Sigmoid colon (tissue), 7 donors: ENCODE results near the gene MTG2. TPM values are rescaled to one million over a fixed set of nuclear protein-coding genes. Genes with fewer than 3 reads are reported as not detected.

ENCODE experiments used
- DNase-seq: peaks from one replicate; pipeline ENCODE4 v3.0.0-alpha.2; 2019
- H3K27ac ChIP-seq, 4 donors: fragments of 200-600 bp; sonication (generic); one replicate each; pipeline ENCODE4 v1.5.1; 2016 to 2019; ENCODE audit warnings: mild to moderate bottlenecking in 1 of 4
- H3K27me3 ChIP-seq, 3 donors: fragments of 200-600 bp; sonication (generic); one replicate each; pipeline ENCODE4 v1.5.1; 2019; ENCODE audit warnings: mild to moderate bottlenecking in 1 of 3
- H3K36me3 ChIP-seq, 4 donors: fragments of 200-600 bp; sonication (generic); one replicate each; pipeline ENCODE4 v1.5.1; 2016 to 2019
- H3K4me1 ChIP-seq, 4 donors: fragments of 200-600 bp; sonication (generic); one replicate each; pipeline ENCODE4 v1.5.1; 2017 to 2019
- H3K4me3 ChIP-seq, 4 donors: fragments of 200-600 bp; sonication (generic); one replicate each; pipeline ENCODE4 v1.5.1; 2017 to 2019; ENCODE audit warnings: mild to moderate bottlenecking in 2 of 4, moderate library complexity in 1 of 4
- H3K9me3 ChIP-seq, 4 donors: fragments of 200-600 bp in 3 of 4; sonication (generic) in 3 of 4; one replicate each; pipeline versions ENCODE4 v1.5.1 to v1.6.1; 2013 to 2019
- CTCF ChIP-seq, 4 experiments: fragments of 450-650 bp in 3 of 4; fragments of 200-600 bp in 1 of 4; IDR thresholded peaks; one replicate each; pipeline ENCODE4 v1.5.1; 2016 to 2019; ENCODE audit warnings: antibody characterized with exemption in 4 of 4, mild to moderate bottlenecking in 3 of 4, moderate library complexity in 2 of 4
- EP300 ChIP-seq, 4 donors: sonication (generic); formaldehyde crosslinking; IDR thresholded peaks; one replicate each; pipeline ENCODE4 v1.6.1; 2017; ENCODE audit warnings: antibody characterized with exemption in 4 of 4
- POLR2A ChIP-seq, 2 donors: fragments of 450-650 bp; IDR thresholded peaks; one replicate each; pipeline ENCODE4 v1.6.1; 2016; ENCODE audit warnings: antibody characterized with exemption in 2 of 2, mild to moderate bottlenecking in 2 of 2, moderate library complexity in 2 of 2
- POLR2AphosphoS5 ChIP-seq, 4 donors: sonication (generic); formaldehyde crosslinking; IDR thresholded peaks; one replicate each; pipeline ENCODE4 v1.6.1; 2017; ENCODE audit warnings: antibody characterized with exemption in 4 of 4
- WGBS, 2 donors: extraction: QIAGEN DNeasy Blood & Tissue Kit; methylation state at CpG; one replicate each; pipeline ENCODE4 v1.1.7; 2013; 5-methylcytosine and 5-hydroxymethylcytosine counted together
- intact Hi-C: fragments of 100-400 bp; cut with DNase I; formaldehyde crosslinking; loops from one replicate; pipeline ENCODE4 v1.15.1; 2023
- polyA plus RNA-seq, 3 donors: library from polyadenylated mRNA; stranded (reverse); fragments of 200-250 nt; gene quantifications; one replicate each; pipeline ENCODE4 v1.2.3, GENCODE V29; 2013
- total RNA-seq, 4 donors: library from RNA; depleted of rRNA; stranded (reverse); fragments of >200 nt; gene quantifications; one replicate each; pipeline ENCODE4 v1.1.0, GENCODE V29; 2016
- donor health status: healthy with polysubstance abuse.
- donor health status: Bipolar disorder and iron deficiency.
- donor health status: healthy.

The MTG2 gene
- total and polyA plus RNA-seq, 7 donors, result 13.3 to 32.3 (median 23.9) TPM

GRCh38 chr20:62151225-62151624, 31.6 kb upstream of the MTG2 start:
- TF ChIP-seq CTCF (IDR thresholded peaks at IDR 0.05), result no peak
- TF ChIP-seq EP300 (IDR thresholded peaks at IDR 0.05), result no peak
- no peak for TF ChIP-seq POLR2AphosphoS5 (IDR thresholded peaks at IDR 0.05)
- no peak for TF ChIP-seq POLR2A (IDR thresholded peaks at IDR 0.05)
- no peak for DNase-seq
- 93 to 96% methylated on average over 11 of the region's 11 CpGs for WGBS, 2 donors
- Histone ChIP-seq H3K9me3 (no peaks in the 10 kb centered on the region), H3K27ac (no peak overlapping the region), H3K27me3 (no peaks in the 10 kb centered on the region), H3K4me1 (peaks cover 0 to 16% (median 2%) of the 10 kb centered on the region in 4 donors), H3K4me3 (no peak overlapping the region), H3K36me3 (peaks cover 0 to 10% (median 0%) of the 10 kb centered on the region in 4 donors)
- intact Hi-C loops, result no loop called here

- WGBS, 2 donors, result 88 to 94% methylated on average over 23 of the region's 23 CpGs
- TF ChIP-seq EP300 (IDR thresholded peaks at IDR 0.05) (no peak), POLR2AphosphoS5 (IDR thresholded peaks at IDR 0.05) (no peak), CTCF (IDR thresholded peaks at IDR 0.05) (no peak), POLR2A (IDR thresholded peaks at IDR 0.05) (no peak)
- H3K27ac ChIP-seq, result no peak overlapping the region
- peaks cover 0 to 19% (median 8%) of the 10 kb centered on the region in 4 donors for H3K4me1 ChIP-seq
- peaks cover 0 to 10% (median 0%) of the 10 kb centered on the region in 4 donors for H3K36me3 ChIP-seq
- no peaks in the 10 kb centered on the region for H3K27me3 ChIP-seq
- intact Hi-C loops, result no loop called here
- no peaks in the 10 kb centered on the region for H3K9me3 ChIP-seq
- no peak overlapping the region for H3K4me3 ChIP-seq
- no peak for DNase-seq
These were observed 30.9 kb upstream of the MTG2 start for GRCh38 chr20:62151835-62152364.

GRCh38 chr20:62155428-62156253, 27.2 kb upstream of the MTG2 start:
- Histone ChIP-seq H3K4me1 (peaks cover 0 to 12% (median 12%) of the 10 kb centered on the region in 4 donors), H3K27me3 (no peaks in the 10 kb centered on the region), H3K27ac (no peak overlapping the region), H3K9me3 (no peaks in the 10 kb centered on the region), H3K4me3 (no peak overlapping the region), H3K36me3 (peaks cover 0 to 13% (median 2%) of the 10 kb centered on the region in 4 donors)
- TF ChIP-seq POLR2AphosphoS5 (IDR thresholded peaks at IDR 0.05) (no peak), POLR2A (IDR thresholded peaks at IDR 0.05) (no peak), CTCF (IDR thresholded peaks at IDR 0.05) (no peak), EP300 (IDR thresholded peaks at IDR 0.05) (no peak)
- 92 to 95% methylated on average over 29 of the region's 29 CpGs for WGBS, 2 donors
- intact Hi-C loops, result loop anchor here (5.0 kb wide), 1 partner anchor 143 kb away; no protein-coding TSS in a partner anchor
- no peak for DNase-seq

GRCh38 chr20:62156254-62156556, 26.6 kb upstream of the MTG2 start:
- 79 to 90% methylated on average over 3 of the region's 3 CpGs for WGBS, 2 donors

More at GRCh38 chr20:62156254-62156556, 26.6 kb upstream of the MTG2 start:
- Histone ChIP-seq H3K4me3 (no peak overlapping the region), H3K36me3 (peaks cover 0 to 19% (median 3%) of the 10 kb centered on the region in 4 donors), H3K9me3 (no peaks in the 10 kb centered on the region), H3K27me3 (no peaks in the 10 kb centered on the region), H3K4me1 (peaks cover 0 to 12% (median 12%) of the 10 kb centered on the region in 4 donors), H3K27ac (no peak overlapping the region)
- DNase-seq, result no peak
- TF ChIP-seq CTCF (IDR thresholded peaks at IDR 0.05), result no peak
- no peak for TF ChIP-seq POLR2A (IDR thresholded peaks at IDR 0.05)
- TF ChIP-seq POLR2AphosphoS5 (IDR thresholded peaks at IDR 0.05), result no peak
- TF ChIP-seq EP300 (IDR thresholded peaks at IDR 0.05), result no peak
- intact Hi-C loops, result loop anchor here (5.0 kb wide), 1 partner anchor 144 kb away; no protein-coding TSS in a partner anchor
